ENCODE results near the gene MRPS18A. TPM values are rescaled to one million over a fixed set of nuclear protein-coding genes. Genes with fewer than 3 reads are reported as not detected.

MRPS18A gene
- total and polyA plus RNA-seq, 9 of the 15 experiments (the other 6 are each of a cell fraction or from before 2014, with no cell fraction given): 87.5 to 243 (median 125) TPM

- TF ChIP-seq ZNF354B (CRISPR knock-in tag; IDR thresholded peaks at IDR 0.05): no peak; the same call in 1 of the 2 replicates
- no peak for TF ChIP-seq DACH1 (IDR thresholded peaks at IDR 0.05; ENCODE audit: partially characterized antibody)
- TF ChIP-seq, protein P1, sequence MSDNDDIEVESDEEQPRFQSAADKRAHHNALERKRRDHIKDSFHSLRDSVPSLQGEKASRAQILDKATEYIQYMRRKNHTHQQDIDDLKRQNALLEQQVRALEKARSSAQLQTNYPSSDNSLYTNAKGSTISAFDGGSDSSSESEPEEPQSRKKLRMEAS (CRISPR knock-in tag; IDR thresholded peaks at IDR 0.05): peak; percentile 41; the same call in 1 of the 2 replicates
- TF ChIP-seq ZSCAN29 (IDR thresholded peaks at IDR 0.05): 0 out of 2 replicates have a peak, but pooled peaks have one; percentile 47
- TF ChIP-seq ZBTB12 (CRISPR knock-in tag; IDR thresholded peaks at IDR 0.05): 0 out of 2 replicates have a peak, but pooled peaks have one; percentile 35
- peak; percentile 40; the same call in 1 of the 2 replicates for TF ChIP-seq PHB2 (IDR thresholded peaks at IDR 0.05; ENCODE audit: low read depth)
- TF ChIP-seq E2F6 (IDR thresholded peaks at IDR 0.05; ENCODE audit: borderline replicate concordance in 1 of 2, extremely low read depth in 1 of 2, insufficient read depth in 1 of 2, insufficient read length in 1 of 2, low read depth in 1 of 2, low read length in 1 of 2, poor library complexity in 1 of 2, severe bottlenecking in 1 of 2): no peak
- TF ChIP-seq CBX5 (IDR thresholded peaks at IDR 0.05; ENCODE audit: borderline replicate concordance, low read depth): no peak
- no peak for TF ChIP-seq ZNF121 (CRISPR knock-in tag; conservative IDR thresholded peaks at IDR 0.05)
- TF ChIP-seq ARNT (IDR thresholded peaks at IDR 0.05): 0 out of 4 replicates have a peak, but pooled peaks of 1 of the 2 experiments have one; percentile 67
- TF ChIP-seq ETV5 (CRISPR knock-in tag; IDR thresholded peaks at IDR 0.05; ENCODE audit: low read depth): peak; percentile 13; the same call in 1 of the 2 replicates
- peak; percentile 50; the same call in 1 of the 2 replicates for TF ChIP-seq PYGO2 (tag; IDR thresholded peaks at IDR 0.05)
- TF ChIP-seq, protein P2, sequence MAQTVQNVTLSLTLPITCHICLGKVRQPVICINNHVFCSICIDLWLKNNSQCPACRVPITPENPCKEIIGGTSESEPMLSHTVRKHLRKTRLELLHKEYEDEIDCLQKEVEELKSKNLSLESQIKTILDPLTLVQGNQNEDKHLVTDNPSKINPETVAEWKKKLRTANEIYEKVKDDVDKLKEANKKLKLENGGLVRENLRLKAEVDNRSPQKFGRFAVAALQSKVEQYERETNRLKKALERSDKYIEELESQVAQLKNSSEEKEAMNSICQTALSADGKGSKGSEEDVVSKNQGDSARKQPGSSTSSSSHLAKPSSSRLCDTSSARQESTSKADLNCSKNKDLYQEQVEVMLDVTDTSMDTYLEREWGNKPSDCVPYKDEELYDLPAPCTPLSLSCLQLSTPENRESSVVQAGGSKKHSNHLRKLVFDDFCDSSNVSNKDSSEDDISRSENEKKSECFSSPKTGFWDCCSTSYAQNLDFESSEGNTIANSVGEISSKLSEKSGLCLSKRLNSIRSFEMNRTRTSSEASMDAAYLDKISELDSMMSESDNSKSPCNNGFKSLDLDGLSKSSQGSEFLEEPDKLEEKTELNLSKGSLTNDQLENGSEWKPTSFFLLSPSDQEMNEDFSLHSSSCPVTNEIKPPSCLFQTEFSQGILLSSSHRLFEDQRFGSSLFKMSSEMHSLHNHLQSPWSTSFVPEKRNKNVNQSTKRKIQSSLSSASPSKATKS (CRISPR knock-in tag; IDR thresholded peaks at IDR 0.05): peak; percentile 63; the same call in 1 of the 2 replicates
- TF ChIP-seq MTA3 (IDR thresholded peaks at IDR 0.05; ENCODE audit: borderline replicate concordance): peak; percentile 72; the same call in 1 of the 2 replicates
- 0 out of 2 replicates have a peak, but pooled peaks have one; percentile 1 for TF ChIP-seq HIVEP1 (CRISPR knock-in tag; IDR thresholded peaks at IDR 0.05)
- TF ChIP-seq ZNF212 (CRISPR knock-in tag; IDR thresholded peaks at IDR 0.05): no peak; the same call in 1 of the 2 replicates
- TF ChIP-seq ZNF408 (CRISPR knock-in tag; IDR thresholded peaks at IDR 0.05; ENCODE audit: low read depth): no peak
- no peak for TF ChIP-seq ZNF224 (CRISPR knock-in tag; IDR thresholded peaks at IDR 0.05)
- TF ChIP-seq PRMT5 (CRISPR knock-in tag; IDR thresholded peaks at IDR 0.05): no peak
- no peak for TF ChIP-seq STAG1 (CRISPR knock-in tag; IDR thresholded peaks at IDR 0.05; ENCODE audit: borderline replicate concordance)
- no peak for TF ChIP-seq TGIF2 (CRISPR knock-in tag; IDR thresholded peaks at IDR 0.05)
- TF ChIP-seq SMC3 (conservative IDR thresholded peaks at IDR 0.05; ENCODE audit: insufficient read depth, low read depth, low read length): no peak
These were observed 60.4 kb downstream of the MRPS18A start (continued) for GRCh38 chr6:43627008-43627825.
